Muscle layer of colon (tissue), 2 donors: ENCODE data around the gene NMRAL1.

Experiments used
- H3K27ac ChIP-seq: one replicate; pipeline ENCODE4 v1.7.0; 2013; ENCODE audit warnings: low read depth, mild to moderate bottlenecking, low read length, moderate library complexity
- H3K27me3 ChIP-seq, 2 donors: one replicate each; pipeline ENCODE4 v1.7.0; 2013; ENCODE audit warnings: low read length in 2 of 2, mild to moderate bottlenecking in 2 of 2; ENCODE audit not compliant: insufficient read depth in 2 of 2, control insufficient read depth in 1 of 2
- H3K36me3 ChIP-seq: one replicate; pipeline ENCODE4 v1.7.0; 2013; ENCODE audit warnings: mild to moderate bottlenecking, low read length; ENCODE audit not compliant: insufficient read depth
- H3K4me1 ChIP-seq: one replicate; pipeline ENCODE4 v1.7.0; 2013; ENCODE audit warnings: mild to moderate bottlenecking, low read length; ENCODE audit not compliant: insufficient read depth
- H3K4me3 ChIP-seq, 2 donors: one replicate each; pipeline ENCODE4 v1.7.0; 2013; ENCODE audit warnings: low read length in 2 of 2, low read depth in 1 of 2, mild to moderate bottlenecking in 1 of 2, moderate library complexity in 1 of 2
- H3K9ac ChIP-seq: one replicate; pipeline ENCODE4 v1.7.0; 2013; ENCODE audit warnings: low read length
- H3K9me3 ChIP-seq: one replicate; pipeline ENCODE4 v1.7.0; 2013; ENCODE audit warnings: mild to moderate bottlenecking, low read length
- donor health status: abdominal sarcoma.
- donor health status: Adenocarcinoma of cecum.

The NMRAL1 gene

DNA sequence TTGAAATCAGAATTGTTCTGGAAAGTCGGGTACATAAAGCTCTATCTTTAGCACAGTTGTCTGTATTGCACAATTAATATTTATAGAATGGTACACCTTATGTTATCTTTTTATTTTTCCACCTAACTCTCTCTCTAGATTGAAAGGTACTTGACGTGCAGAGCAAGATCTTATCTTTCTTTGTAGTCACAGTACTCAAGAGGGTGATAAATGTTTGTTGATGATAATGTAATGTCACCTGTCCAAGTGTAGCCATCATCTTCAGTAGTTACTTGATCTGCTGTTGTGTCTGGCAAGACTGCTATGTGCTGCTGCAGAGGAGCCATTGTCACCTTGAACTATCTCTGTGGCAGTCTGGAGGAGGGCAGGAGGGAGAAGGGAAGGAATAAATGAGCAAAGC, 7.1 kb upstream of the NMRAL1 start:
- H3K4me1 ChIP-seq = peaks cover 5% of the 10 kb centered on the region
- no peaks in the 10 kb centered on the region for H3K27me3 ChIP-seq
- no peaks in the 10 kb centered on the region for H3K9me3 ChIP-seq
- no peak overlapping the region for H3K27ac ChIP-seq
- peaks cover 9% of the 10 kb centered on the region for H3K36me3 ChIP-seq
- H3K9ac ChIP-seq = no peak overlapping the region
- no peak overlapping the region for H3K4me3 ChIP-seq

DNA sequence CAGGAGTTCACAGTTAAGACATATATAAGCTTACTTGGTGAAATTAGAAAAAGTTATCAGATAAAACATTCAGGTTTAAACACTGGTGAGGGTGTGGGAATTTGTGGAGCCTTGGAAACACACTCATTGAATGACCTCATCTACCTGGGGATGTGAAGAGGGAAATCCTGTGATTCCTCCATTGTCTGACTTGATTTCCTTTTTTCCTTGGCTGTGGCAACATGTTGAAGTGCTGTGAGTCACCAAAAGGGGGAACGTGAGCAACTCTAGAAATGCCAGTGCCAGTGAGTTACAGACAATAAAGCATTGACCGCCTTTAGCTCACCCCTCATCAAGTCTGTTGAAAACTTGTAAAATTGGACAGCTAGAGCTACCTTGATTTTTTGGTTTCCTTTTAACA, 3.5 kb upstream of the NMRAL1 start:
- Histone ChIP-seq H3K4me3 (no peak overlapping the region), H3K4me1 (peaks cover 9% of the 10 kb centered on the region), H3K27me3 (no peaks in the 10 kb centered on the region), H3K9ac (no peak overlapping the region), H3K27ac (no peak overlapping the region), H3K9me3 (no peaks in the 10 kb centered on the region), H3K36me3 (no peaks in the 10 kb centered on the region)

DNA sequence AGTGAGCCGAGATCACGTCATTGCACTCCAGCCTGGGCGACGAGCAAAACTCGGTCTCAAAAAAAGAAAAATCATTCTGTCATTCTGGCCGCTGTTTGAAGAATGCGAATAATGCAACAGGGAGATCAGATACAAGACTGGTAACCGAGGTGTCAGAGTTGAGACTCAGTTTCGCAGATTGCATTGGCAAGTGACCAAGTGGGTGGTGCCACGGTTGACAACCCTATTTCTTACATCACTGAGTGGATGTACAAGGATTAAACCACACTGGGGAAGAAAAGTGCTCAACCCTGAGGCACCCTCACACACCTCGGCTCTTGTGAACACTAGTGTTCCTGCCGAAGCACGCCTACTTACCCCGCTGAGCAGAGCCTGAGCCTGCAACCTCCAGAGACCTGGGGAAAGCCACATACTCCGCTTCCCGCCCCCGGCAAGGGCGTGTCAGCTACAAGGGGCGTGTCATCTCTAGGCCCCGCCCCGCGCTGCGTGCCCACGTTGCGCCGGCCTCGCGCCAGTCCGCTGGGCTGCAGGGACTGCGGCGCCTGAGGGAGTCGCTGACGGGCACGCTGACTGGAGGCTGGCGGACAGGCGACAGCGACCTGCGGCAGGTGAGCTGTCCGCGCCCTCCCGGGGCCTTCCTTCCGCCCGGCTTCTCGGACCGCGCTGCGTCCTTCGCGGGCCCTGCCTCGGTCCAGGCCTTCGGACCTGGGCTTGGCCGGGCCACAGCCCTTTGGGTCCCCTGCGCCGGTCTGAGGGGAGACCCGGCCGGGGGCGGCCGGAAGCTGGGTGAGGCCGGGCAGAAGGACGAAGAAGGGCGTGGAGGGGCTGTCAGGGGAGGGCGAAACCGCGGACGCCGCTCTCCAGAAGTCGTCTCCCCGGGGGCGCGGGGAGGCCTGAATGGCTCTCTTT, 1.7 kb upstream of the NMRAL1 start, which contains the start of gene HMOX2:
Gene HMOX2, plus strand, starts transcription at position 519 of the 909 bp plus-strand sequence. CDS start 29,127 bp downstream, outside the sequence.
- peak within 1 kb of the TSS; percentile 4 for H3K9ac ChIP-seq
- H3K36me3 ChIP-seq = no peaks in the 10 kb centered on the region
- H3K4me3 ChIP-seq = peak within 1 kb of the TSS; percentile 69 to 93
- no peaks in the 10 kb centered on the region for H3K27me3 ChIP-seq
- H3K27ac ChIP-seq = peak within 1 kb of the TSS; percentile 58
- peaks cover 9% of the 10 kb centered on the region for H3K4me1 ChIP-seq
- no peaks in the 10 kb centered on the region for H3K9me3 ChIP-seq

DNA sequence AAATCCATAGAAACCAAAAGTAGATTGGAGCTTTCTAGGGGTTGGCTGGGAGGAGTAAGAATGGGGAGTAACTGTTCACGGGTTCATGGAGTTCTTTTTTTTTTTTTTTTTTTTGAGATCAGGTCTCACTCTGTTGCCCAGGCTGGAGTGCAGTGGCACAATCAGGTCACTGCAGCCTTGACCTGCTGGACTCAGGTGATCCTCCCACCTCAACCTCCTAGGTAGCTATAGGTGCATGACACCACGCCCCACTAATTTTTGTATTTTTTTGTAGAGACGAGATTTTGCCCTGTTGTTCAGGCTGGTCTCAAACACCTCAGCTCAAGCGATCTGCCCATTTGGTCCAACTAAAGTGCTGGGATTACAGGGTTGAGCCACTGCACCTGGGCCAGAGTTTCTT, 1.5 kb downstream of the NMRAL1 start:
- Histone ChIP-seq H3K9me3 (no peaks in the 10 kb centered on the region), H3K9ac (no peak overlapping the region), H3K4me1 (peaks cover 9% of the 10 kb centered on the region), H3K27me3 (no peaks in the 10 kb centered on the region), H3K36me3 (no peaks in the 10 kb centered on the region), H3K27ac (no peak overlapping the region), H3K4me3 (no peak overlapping the region)

DNA sequence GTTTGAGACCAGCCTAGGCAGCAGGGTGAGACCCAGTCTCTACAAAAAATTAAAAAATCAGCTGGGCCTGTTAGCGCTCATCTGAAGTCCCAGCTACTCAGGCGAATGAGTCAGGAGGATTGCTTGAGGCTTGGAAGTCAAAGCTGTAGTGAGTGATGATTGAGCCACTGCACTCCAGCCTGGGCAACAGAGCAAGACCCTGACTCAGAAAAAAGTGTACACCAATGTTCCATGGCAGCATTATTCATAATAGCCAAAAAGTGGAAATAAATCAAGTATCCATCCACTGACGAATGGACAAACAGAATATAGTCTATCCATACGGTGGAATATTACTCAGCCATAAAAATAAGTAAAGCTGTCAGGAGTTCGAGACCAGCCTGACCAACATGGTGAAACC, 2.6 kb downstream of the NMRAL1 start:
- H3K9me3 ChIP-seq = no peaks in the 10 kb centered on the region
- H3K9ac ChIP-seq = no peak overlapping the region
- H3K27ac ChIP-seq = no peak overlapping the region
- H3K4me3 ChIP-seq = no peak overlapping the region
- no peaks in the 10 kb centered on the region for H3K27me3 ChIP-seq
- H3K4me1 ChIP-seq = peaks cover 4% of the 10 kb centered on the region
- H3K36me3 ChIP-seq = peaks cover 5% of the 10 kb centered on the region

DNA sequence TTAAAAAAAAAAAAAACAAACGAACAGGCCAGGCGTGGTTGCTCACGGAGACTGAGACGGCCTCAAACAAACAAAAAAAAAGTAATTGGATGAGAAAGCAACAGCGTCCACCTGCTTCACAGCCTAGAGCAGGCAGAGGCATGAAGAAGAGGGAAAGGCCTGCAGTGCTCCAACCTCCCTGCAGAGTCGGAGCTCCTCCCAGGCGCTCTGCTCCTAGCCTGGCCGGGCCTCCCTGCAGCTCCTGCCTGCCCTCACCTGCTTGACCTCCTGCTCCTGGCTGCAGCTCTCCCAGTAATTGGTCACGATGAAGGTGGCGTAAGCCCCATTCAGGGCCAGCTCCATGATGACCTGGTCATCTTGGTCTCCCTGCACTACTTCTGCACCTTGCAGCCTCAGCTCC, 5.5 kb downstream of the NMRAL1 start:
- H3K36me3 ChIP-seq = peaks cover 17% of the 10 kb centered on the region
- H3K4me1 ChIP-seq = peaks cover 2% of the 10 kb centered on the region
- no peak overlapping the region for H3K27ac ChIP-seq
- no peaks in the 10 kb centered on the region for H3K27me3 ChIP-seq
- H3K9me3 ChIP-seq = no peaks in the 10 kb centered on the region
- H3K9ac ChIP-seq = no peak overlapping the region
- no peak overlapping the region for H3K4me3 ChIP-seq

DNA sequence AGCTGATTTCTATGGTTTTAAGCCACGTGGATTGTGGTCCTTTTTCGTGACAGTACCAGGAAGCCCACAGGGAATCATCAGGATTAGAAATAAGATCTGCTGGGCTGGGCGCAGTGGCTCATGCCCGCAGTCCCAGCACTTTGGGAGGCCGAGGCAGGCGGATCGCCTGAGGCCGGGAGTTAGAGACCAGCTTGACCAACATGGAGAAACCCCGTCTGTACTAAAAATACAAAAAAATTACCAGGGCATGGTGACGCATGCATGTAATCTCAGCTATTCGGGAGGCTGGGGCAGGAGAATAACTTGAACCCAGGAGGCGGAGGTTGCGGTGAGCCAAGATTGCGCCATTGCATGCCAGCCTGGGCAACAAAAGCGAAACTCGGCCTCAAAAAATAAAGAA, 6.5 kb downstream of the NMRAL1 start:
- Histone ChIP-seq H3K4me3 (no peak overlapping the region), H3K9me3 (no peaks in the 10 kb centered on the region), H3K36me3 (peaks cover 17% of the 10 kb centered on the region), H3K27ac (no peak overlapping the region), H3K9ac (no peak overlapping the region), H3K27me3 (no peaks in the 10 kb centered on the region), H3K4me1 (no peaks in the 10 kb centered on the region)

DNA sequence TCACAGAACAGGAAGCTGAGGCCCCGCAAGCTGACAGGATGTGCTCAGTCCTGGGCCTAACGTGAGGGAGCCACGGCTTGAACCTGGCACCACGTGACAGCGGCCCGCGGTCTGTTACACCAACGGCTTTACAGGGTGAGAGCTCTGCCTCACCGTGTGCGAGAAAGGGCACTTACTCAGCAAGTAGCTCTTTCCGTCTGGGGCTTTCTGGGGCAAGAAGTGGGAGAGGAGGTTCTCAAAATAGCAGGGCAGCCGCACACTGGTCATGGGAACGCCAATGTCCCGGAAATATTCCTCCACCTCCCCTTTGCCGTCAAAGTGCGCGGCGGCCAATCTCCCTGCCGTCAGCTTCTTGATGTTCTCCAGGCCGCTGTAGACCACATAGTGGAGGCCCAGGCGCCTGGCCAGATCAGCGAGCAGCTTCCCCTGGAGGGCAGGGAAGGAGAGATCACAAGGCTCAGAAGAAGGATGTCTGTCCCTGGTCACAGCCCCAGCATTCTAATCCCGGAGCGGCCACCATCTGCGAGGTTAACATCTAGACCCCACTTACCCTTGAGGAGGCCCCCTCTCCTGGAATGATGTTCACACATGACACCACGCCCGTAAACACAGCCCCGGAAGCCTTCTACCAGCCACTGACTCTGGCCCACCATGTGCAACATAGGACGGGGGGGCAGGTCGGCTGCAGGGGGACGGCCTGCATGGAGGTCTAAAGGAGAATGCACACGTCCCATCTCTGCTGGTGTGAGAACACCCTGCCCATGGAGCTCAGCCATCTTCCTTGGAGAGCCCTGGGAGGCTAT, 8.2 kb downstream of the NMRAL1 start:
- Histone ChIP-seq H3K27ac (no peak overlapping the region), H3K9ac (no peak overlapping the region), H3K4me1 (no peaks in the 10 kb centered on the region), H3K36me3 (peaks cover 17% of the 10 kb centered on the region), H3K4me3 (no peak overlapping the region), H3K9me3 (no peaks in the 10 kb centered on the region), H3K27me3 (no peaks in the 10 kb centered on the region)

DNA sequence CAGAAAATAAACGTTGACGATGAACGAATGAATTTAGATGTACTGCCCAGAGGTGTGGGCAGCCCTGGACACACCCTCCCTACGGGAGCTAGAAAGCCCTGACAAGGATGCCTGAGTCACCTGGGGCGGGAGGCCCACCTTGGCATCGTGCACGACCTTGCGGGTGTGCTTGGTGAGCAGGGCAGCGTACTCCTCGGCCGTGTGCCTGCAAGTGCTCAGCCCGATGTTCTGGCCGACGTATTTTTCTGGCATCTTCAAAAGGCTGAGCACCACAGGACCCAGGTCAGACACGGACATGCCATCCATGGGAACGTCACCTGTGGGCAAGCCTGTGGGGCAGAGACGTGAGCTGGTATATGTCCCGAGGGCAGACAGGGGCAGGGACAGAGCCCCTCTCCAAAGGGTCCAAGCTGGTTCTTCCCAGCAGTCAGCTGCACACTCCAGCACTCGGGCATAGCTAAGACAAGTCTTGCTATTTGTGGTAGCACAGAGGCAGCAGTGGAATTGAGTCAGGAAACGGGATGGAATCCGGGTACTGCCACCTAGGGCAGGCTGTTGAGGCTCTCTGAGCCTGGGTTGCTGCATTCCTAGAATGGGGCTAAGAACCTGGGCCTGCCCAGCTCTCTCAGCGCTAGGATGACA, 10.8 kb downstream of the NMRAL1 start:
- Histone ChIP-seq H3K36me3 (peaks cover 17% of the 10 kb centered on the region), H3K27me3 (no peaks in the 10 kb centered on the region), H3K9ac (no peak overlapping the region), H3K4me3 (no peak overlapping the region), H3K9me3 (no peaks in the 10 kb centered on the region), H3K4me1 (no peaks in the 10 kb centered on the region), H3K27ac (no peak overlapping the region)

DNA sequence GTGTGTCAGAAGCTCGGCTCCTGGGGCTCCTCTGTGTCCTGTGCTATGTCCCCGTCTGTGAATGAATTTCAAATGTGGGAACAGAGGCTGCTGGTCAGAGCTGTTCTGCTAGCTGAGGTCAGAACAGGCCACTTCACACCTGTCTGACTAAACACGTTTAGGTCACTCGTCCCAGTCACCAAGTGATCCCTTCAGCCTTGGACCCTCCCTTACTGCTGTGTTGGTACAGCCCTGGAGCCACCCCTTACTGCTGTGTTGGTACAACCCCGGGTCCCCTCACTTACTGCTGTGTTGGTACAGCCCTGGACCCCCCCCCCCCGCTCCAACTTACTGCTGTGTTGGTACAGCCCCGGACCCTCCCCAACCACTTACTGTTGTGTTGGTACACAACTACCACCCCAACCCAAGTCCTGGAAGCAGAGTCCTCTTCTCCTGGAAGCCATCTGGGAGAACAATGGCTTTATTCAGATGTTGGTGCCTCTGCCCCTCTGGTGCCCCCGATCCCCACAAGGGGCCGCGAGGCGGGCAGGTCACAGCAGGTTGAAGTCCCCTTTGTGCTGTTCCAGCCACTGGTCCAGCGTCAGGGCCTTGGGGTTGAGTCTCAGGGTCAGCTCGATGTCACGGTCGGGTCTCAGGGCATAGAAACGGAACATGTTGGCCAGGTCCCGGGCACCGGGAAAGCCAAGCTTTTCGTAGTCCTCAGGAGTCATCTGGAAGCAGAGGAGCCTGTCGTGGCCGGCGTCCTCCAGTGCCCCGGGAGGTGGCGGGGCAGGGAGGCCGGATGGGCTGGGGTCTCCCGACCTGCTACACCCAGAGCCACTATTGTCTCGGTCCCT, 13.0 kb downstream of the NMRAL1 start:
- Histone ChIP-seq H3K27ac (no peak overlapping the region), H3K4me1 (no peaks in the 10 kb centered on the region), H3K9ac (no peak overlapping the region), H3K27me3 (no peaks in the 10 kb centered on the region), H3K4me3 (no peak overlapping the region), H3K36me3 (peaks cover 20% of the 10 kb centered on the region), H3K9me3 (no peaks in the 10 kb centered on the region)

DNA sequence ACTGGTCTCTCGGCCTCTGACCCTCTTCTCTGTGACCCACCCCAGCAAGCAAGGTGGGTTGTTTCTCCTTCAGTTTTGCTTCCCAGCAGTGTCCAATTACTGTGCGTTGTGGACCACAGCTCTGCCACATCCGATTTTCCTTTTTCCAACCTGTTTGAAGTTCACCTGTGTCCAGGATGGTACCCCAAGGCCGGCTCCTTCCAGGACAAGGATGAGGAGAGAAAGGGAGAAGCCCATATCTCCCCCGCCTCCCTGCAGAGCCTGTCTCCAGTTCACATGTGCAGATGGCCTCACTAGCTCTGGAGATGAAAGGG, 13.5 kb downstream of the NMRAL1 start:
- H3K27me3 ChIP-seq = no peaks in the 10 kb centered on the region
- no peak overlapping the region for H3K27ac ChIP-seq
- H3K36me3 ChIP-seq = peaks cover 20% of the 10 kb centered on the region
- H3K9me3 ChIP-seq = no peaks in the 10 kb centered on the region
- H3K4me1 ChIP-seq = no peaks in the 10 kb centered on the region
- H3K9ac ChIP-seq = no peak overlapping the region
- no peak overlapping the region for H3K4me3 ChIP-seq
